ENCODE data around the gene RYR3. TPM values are rescaled to one million over a fixed set of nuclear protein-coding genes. Genes with fewer than 3 reads are reported as not detected.

RYR3 gene
- total and polyA plus RNA-seq, 10 of the 15 experiments (the other 5 are each of a cell fraction or from before 2014, with no cell fraction given), result under 0.01 to 0.44 (median 0.16) TPM; not detected in 5

DNA sequence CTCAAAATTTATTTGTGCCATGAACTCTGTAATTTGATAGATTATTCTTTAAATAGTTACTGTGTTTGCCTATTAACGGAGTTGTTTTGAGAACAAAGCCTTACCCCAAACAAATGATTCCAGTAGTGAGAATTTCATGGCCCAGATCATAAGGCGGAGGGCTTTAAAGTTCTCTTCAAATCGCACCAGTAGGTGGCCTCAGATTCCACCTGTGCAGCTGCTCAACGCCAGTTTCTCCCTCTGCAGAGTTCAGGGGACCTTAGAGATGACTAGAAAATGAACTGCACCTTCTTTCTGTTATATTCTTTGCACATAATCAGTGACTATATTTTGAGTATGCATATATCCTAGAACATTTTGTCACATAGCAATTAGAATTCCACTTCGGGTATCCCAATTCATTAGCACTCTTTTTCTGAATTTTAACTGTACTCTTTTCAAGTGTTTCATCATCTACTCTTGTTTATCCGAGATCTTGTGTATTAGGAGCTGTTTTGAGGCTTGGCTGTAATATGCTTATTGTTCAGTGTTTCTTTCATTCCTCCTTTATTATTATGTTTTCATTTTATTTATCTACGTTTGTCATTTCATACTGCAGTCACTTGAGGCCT is 425.0 kb downstream of the RYR3 start:
- SMC1A ChIA-PET (ENCODE audit: uncharacterized antibody, unreplicated experiment), result interaction anchor here (0.9 to 2.2 kb wide), 5 partner anchors 14 to 443 kb away, joined by 3 to 10 read pairs (median 5); no protein-coding TSS in a partner anchor
- POLR2A ChIA-PET, result no interaction called here
- intact Hi-C loops (cut with micrococcal nuclease; ENCODE audit: unreplicated experiment), result loop anchor here (1.0 kb wide), 1 partner anchor 259 kb away; no protein-coding TSS in a partner anchor
- no peak overlapping the region for H2AFZ ChIP-seq (ENCODE audit: control insufficient read depth, low read depth, low read length)
- H3K4me2 ChIP-seq (ENCODE audit: control insufficient read depth, insufficient read depth), result no peak overlapping the region
- H3K27ac ChIP-seq (ENCODE audit: control insufficient read depth, insufficient read depth), result no peak overlapping the region
- TF ChIP-seq, protein P1, sequence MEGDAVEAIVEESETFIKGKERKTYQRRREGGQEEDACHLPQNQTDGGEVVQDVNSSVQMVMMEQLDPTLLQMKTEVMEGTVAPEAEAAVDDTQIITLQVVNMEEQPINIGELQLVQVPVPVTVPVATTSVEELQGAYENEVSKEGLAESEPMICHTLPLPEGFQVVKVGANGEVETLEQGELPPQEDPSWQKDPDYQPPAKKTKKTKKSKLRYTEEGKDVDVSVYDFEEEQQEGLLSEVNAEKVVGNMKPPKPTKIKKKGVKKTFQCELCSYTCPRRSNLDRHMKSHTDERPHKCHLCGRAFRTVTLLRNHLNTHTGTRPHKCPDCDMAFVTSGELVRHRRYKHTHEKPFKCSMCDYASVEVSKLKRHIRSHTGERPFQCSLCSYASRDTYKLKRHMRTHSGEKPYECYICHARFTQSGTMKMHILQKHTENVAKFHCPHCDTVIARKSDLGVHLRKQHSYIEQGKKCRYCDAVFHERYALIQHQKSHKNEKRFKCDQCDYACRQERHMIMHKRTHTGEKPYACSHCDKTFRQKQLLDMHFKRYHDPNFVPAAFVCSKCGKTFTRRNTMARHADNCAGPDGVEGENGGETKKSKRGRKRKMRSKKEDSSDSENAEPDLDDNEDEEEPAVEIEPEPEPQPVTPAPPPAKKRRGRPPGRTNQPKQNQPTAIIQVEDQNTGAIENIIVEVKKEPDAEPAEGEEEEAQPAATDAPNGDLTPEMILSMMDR (IDR thresholded peaks at IDR 0.05 in 2 of 3, conservative IDR thresholded peaks at IDR 0.05 in 1 of 3; ENCODE audit: control insufficient read depth in 2 of 3, extremely low read depth in 1 of 3, insufficient read depth in 1 of 3, low read depth in 3 of 3, low read length in 3 of 3), result peak; percentile 59 to 63 (median 60); a peak in 5 of 6 replicates
- TF ChIP-seq TBL1XR1 (IDR thresholded peaks at IDR 0.05; ENCODE audit: low read depth, low read length), result no peak
- TF ChIP-seq, protein P2, sequence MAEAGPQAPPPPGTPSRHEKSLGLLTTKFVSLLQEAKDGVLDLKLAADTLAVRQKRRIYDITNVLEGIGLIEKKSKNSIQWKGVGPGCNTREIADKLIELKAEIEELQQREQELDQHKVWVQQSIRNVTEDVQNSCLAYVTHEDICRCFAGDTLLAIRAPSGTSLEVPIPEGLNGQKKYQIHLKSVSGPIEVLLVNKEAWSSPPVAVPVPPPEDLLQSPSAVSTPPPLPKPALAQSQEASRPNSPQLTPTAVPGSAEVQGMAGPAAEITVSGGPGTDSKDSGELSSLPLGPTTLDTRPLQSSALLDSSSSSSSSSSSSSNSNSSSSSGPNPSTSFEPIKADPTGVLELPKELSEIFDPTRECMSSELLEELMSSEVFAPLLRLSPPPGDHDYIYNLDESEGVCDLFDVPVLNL (IDR thresholded peaks at IDR 0.05; ENCODE audit: low read depth, low read length), result no peak
- no peak for TF ChIP-seq BMI1 (IDR thresholded peaks at IDR 0.05; ENCODE audit: borderline replicate concordance)
- TF ChIP-seq, protein P3, sequence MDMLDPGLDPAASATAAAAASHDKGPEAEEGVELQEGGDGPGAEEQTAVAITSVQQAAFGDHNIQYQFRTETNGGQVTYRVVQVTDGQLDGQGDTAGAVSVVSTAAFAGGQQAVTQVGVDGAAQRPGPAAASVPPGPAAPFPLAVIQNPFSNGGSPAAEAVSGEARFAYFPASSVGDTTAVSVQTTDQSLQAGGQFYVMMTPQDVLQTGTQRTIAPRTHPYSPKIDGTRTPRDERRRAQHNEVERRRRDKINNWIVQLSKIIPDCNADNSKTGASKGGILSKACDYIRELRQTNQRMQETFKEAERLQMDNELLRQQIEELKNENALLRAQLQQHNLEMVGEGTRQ (IDR thresholded peaks at IDR 0.05; ENCODE audit: borderline replicate concordance, low read depth, low read length), result no peak
- TF ChIP-seq MTA2 (IDR thresholded peaks at IDR 0.05; ENCODE audit: low read depth), result no peak
- no peak for TF ChIP-seq SMAD5 (IDR thresholded peaks at IDR 0.05; ENCODE audit: low read depth)
- TF ChIP-seq RAD21 (IDR thresholded peaks at IDR 0.05; ENCODE audit: insufficient read depth, low read depth, low read length), result peak; percentile 78
- TF ChIP-seq SMC3 (IDR thresholded peaks at IDR 0.05; ENCODE audit: borderline replicate concordance, low read length), result peak; percentile 67; the same call in 1 of the 2 replicates
- no peaks in the 10 kb centered on the region for H3K4me1 ChIP-seq (ENCODE audit: control insufficient read depth, insufficient read depth, low read length)
- no peaks in the 10 kb centered on the region for H3K79me2 ChIP-seq (ENCODE audit: control insufficient read depth, insufficient read depth, low read length)
- H4K20me1 ChIP-seq (ENCODE audit: control insufficient read depth, insufficient read depth), result no peaks in the 10 kb centered on the region
- ATAC-seq (peak; percentile 72), FAIRE-seq (no peak), DNase-seq (ENCODE audit: low read depth, low spot score) (no peak)
- BruUV-seq (replicated peaks), result no TSS peak
- no peaks in the 10 kb centered on the region for H3K36me3 ChIP-seq (ENCODE audit: control insufficient read depth in 2 of 2, insufficient read depth in 2 of 2, low read length in 1 of 2)
- no peaks in the 10 kb centered on the region for H3K9me3 ChIP-seq (replicated peaks; ENCODE audit: control insufficient read depth, insufficient read depth, low read length)
- 27% methylated on average over 7 of the region's 7 CpGs for WGBS (ENCODE audit: insufficient coverage, insufficient replicate concordance, low lambda C conversion rate, missing lambda C conversion rate)
- H3K9ac ChIP-seq (ENCODE audit: control insufficient read depth, insufficient read depth, low read length), result no peak overlapping the region
- in situ Hi-C loops (cut with MboI), result loop anchor here (5.0 kb wide), 1 partner anchor 227 kb away; no protein-coding TSS in a partner anchor
- no peaks in the 10 kb centered on the region for H3K27me3 ChIP-seq (replicated peaks in 1 of 2; ENCODE audit: control insufficient read depth in 2 of 2, insufficient read depth in 2 of 2, low read length in 1 of 2)
- RAD21 ChIA-PET (ENCODE audit: unreplicated experiment), result interaction anchor here (1.8 to 2.5 kb wide), 2 partner anchors 443 kb away, joined by 7 to 9 read pairs; no protein-coding TSS in a partner anchor
- no peak overlapping the region for H3K4me3 ChIP-seq
- CTCF ChIA-PET, result interaction anchor here (0.6 to 7.7 kb wide), 20 partner anchors 13 to 481 kb away, joined by 3 to 62 read pairs (median 4); partner anchors contain the start of genes CHRM5 and KATNBL1
